Fibroblast of mammary gland (primary cell): ENCODE data around the gene SLC7A5.

ENCODE experiments used
- DNase-seq: peaks from one replicate; pipeline ENCODE4 v3.0.0-alpha.2; 2010; ENCODE audit warnings: low read depth
- H3K4me3 ChIP-seq: 2 replicates; pipeline ENCODE4 v1.5.1; 2011; ENCODE audit warnings: low read depth, mild to moderate bottlenecking, low read length, moderate library complexity; ENCODE audit not compliant: control insufficient read depth
- TF ChIP-seq, protein P1 (sequence below): conservative IDR thresholded peaks from 2 replicates; pipeline ENCODE4 v1.5.1; 2011; ENCODE audit warnings: low read depth, low read length, inconsistent platforms; ENCODE audit not compliant: control insufficient read depth, insufficient read depth

SLC7A5 gene

DNA sequence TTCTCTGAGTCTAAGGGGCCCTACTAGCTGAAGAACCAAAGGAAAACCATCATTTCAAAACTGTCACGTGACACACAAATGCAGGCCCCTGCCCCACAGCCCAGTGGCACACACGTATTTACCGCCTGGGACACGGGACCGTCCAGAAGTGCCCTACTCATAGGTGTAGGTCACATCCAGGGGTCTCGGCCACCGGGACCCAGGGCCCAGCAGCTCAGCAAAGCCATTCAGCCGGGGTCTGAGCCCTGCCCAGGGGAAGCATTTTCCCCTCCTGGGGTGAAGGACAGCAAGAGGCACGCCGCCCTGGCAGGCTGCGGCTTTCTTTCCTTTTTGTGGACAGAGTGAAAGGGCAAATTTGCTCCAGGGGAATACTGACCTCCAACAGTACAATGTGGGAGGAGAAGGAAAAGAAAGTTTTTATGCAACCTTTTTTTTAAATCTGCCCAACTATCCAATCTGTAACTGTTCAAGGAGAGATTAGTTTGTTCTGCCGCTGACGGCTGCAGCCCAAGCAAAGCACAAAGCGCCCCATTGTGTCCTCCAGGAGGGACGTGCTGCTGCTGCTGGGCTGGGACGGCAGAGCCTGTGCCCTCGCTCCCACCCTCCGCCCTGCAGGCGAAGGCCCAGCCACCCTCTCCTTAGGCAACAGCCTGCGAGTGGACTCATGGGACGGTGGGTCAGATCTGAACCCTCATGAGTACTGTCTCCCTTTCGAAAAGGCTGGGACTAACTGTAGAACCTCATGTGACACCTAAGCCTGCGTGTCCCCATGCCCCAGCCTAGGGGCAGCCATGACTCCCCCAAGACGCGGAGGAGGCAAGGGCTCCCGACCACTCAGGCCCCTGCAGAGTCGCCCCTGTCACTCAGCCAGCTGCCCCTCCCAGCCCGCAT is 21.3 kb downstream of the SLC7A5 start:
- H3K4me3 ChIP-seq = no peak overlapping the region

DNA sequence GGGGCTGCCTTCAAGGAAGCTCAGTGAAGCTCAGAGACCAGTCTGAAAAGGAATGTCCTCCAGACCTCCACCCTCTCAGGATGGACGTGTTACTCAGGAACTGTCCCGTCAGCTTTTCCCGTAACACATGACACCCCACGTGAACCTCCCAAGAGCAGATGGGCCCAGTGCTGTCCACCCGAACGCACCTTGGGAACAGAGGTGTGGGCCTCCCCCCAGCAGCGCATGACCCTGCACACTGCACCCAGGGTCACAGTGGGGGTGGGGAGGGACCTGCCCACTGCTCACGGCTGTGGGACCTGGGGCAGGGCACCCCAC is 21.9 kb downstream of the SLC7A5 start:
- DNase-seq = no peak
- no peak overlapping the region for H3K4me3 ChIP-seq
- TF ChIP-seq, protein P1, sequence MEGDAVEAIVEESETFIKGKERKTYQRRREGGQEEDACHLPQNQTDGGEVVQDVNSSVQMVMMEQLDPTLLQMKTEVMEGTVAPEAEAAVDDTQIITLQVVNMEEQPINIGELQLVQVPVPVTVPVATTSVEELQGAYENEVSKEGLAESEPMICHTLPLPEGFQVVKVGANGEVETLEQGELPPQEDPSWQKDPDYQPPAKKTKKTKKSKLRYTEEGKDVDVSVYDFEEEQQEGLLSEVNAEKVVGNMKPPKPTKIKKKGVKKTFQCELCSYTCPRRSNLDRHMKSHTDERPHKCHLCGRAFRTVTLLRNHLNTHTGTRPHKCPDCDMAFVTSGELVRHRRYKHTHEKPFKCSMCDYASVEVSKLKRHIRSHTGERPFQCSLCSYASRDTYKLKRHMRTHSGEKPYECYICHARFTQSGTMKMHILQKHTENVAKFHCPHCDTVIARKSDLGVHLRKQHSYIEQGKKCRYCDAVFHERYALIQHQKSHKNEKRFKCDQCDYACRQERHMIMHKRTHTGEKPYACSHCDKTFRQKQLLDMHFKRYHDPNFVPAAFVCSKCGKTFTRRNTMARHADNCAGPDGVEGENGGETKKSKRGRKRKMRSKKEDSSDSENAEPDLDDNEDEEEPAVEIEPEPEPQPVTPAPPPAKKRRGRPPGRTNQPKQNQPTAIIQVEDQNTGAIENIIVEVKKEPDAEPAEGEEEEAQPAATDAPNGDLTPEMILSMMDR = no peak

More for the DNA sequence above, 21.3 kb downstream of the SLC7A5 start:
- no peak for DNase-seq
- TF ChIP-seq, protein P1 = no peak

DNA sequence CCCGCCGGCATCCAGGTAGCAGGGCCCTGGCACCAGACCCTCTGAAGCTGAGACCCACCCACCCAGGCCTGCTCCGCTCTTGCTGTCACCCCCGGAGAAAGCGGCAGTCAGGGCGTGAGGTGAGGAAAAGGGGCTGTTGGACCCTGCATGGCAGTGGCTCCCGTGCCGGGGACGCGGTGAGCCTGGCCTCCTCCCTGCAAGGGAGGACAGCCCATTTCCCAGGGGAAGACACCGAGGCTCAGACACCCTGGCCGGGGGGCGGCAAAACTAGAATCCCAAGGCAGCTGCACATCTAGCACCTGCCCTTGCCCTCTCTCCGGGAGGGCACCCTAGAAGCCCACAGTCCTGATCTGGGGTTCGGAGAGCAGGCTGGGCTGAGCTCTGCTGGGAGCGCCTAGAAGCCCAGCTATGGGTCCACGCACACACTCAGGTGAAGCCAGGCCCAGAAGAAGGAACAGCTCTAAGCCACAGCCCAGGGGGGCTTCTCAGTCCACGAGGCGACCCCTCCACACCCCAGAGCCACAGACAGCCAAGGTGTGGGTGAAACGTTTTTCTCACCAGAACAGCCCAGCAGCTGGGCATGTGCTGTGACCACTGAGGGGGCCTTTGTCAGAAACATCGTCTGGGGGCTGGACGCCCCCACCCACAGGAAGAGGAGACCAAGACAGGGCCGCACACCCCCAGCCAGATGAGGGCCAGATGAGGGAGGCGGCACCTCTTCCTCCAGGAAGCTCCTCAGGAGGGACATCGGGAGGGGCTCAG is 22.4 kb downstream of the SLC7A5 start:
- H3K4me3 ChIP-seq = no peak overlapping the region
- DNase-seq = no peak
- TF ChIP-seq, protein P1 = no peak

DNA sequence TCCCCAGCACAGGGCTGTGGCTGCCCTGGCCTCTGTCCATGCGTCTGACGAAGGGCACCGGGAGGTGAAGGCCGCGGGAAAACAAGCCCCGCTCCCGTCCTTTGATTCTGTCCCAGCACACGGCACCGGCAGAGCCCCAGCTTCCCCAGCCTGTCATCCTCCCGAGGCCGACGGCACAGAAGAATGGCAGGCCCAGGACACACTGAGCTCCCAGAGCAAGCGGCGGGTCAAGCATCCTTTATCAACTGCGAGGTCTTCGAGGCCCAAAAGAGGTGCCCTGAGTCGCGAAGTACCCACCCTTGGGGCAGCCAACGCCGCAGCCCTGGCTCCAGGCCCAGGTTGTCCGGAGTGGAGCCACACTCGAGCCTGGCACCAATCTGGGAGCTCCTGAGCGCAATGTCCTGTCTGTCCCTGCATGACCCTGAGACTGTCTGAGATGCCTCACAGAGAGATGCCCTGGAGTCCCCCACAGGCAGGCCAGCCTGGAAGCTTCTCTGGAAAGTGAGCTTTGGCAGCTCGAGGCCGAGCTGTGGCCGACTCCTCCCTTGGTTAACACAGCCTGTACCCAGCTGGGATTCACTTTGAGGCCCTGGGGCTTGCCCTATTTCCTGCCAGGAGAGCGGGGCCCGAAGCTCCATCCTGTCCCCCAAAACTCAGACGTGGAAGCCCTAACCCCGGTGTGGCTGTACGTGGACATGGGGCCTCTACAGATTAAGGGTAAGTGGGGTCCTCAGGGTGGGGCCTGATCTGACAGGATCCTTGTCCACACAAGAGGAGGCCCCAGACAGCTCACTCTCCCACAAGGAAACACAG is 23.3 kb downstream of the SLC7A5 start:
- DNase-seq = no peak
- H3K4me3 ChIP-seq = no peak overlapping the region
- TF ChIP-seq, protein P1 = no peak

DNA sequence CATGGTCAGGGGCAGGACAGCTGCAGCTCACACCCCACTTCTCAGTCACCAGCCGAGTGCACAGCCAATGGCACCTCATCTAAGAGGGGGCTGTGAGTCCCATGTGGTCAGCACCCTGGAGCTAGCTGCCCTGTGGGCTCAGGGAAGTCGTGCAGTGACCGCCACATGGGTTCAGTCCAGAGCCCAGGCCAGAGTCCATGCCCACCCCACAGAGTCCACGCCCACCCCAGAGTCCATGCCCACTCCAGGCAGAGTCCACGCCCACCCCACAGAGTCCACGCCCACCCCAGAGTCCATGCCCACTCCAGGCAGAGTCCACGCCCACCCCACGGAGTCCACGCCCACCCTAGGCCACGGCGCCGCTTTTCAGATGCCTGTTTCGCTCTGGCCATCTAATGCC is 24.1 kb downstream of the SLC7A5 start:
- H3K4me3 ChIP-seq = no peak overlapping the region
- DNase-seq = no peak
- TF ChIP-seq, protein P1 = no peak

DNA sequence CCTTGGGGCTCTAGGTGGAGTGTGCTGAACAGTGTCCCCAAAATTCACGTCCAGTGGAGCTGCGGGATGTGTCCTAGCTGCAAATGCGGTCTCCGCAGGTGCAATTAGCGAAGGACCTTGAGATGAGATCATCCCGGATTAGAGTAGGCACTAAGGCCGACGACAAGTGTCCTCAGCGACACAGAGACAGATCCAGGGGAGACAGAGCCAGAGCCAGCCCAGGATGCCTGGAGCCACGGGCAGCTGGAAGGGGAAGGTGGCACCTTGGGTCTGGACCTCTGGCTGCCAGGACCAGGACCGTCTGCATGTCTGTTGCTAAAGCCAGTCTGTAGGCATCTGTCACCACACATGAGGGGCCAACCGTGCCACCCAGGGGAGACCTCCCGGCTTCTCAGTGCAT is 24.5 kb downstream of the SLC7A5 start:
- TF ChIP-seq, protein P1 = no peak
- H3K4me3 ChIP-seq = no peak overlapping the region

More for the DNA sequence above, 24.5 kb downstream of the SLC7A5 start:
- no peak for DNase-seq
